NOMO-1 treated with dmso at 0.1 percent for 144 hours (cell line): Measurements from ENCODE around the gene MTHFD1L.
A peak's percentile ranks its signal among the peaks of the same experiment; 100 is the strongest.

Source experiments
- DNase-seq: peaks from one replicate; lab custom pipeline; 2025; ENCODE audit not compliant: unreplicated experiment; lab: John Stamatoyannopoulos, UW

MTHFD1L gene

DNA sequence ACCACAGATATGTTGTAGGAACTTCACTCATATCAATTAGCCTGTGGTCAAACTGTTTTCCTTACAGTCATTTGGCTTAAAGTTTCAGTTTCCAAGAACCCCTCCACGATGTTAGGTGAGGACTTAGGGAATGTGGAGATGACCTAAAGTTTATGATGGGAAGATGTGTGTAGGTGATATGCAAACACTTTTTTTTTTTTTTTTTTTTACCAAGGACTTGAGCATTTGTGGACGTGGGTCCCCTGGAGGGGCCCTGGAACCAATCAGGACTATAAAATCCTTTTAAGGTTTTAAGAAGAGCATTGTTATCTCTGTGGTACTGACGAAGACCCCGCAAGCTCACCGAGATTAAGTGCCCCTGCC, 478 bp upstream of the MTHFD1L start:
- DNase-seq: no peak

DNA sequence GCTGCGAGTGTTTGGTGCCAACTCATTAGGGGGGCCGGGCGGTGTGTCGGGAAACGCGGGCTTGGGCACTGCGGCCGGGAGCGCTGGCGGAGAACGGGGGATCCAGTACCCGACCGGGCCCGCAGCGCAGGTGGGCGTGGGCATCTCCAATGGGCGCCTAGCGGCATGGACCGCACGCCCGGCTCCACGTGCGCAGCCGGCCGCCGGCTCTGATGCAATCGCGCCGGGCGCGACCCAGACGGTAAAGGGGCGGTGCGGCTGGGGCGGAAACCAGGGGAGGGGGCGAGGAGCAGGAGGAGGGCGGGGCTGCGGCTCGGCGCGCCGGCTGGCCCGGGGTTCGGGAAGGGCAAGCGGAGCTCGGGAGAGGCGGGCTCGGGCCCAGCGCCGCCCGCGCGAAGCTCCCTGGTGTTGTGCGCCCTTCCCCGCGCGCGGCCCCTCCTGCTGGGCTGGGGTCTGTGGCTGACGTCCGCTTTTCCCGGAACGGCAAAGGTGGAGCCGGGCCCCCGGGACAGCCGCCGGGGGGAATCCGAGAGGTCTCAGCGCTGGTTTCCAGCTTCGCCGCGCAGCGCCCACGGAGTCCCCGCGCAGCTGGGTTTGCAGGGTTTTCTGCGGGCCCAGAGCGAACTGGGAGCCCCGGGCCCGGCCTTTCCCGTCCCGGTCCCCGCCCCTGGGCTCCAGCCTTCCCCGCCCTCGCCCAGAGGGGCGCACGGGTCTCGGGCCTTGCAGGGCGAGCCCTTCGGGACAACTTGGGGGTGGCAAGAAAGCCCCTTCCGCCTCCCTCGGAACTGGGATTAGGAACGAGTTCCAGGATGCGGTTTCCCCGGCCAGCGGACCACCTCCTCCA, 867 bp downstream of the MTHFD1L start:
- peak; percentile 54 for DNase-seq

DNA sequence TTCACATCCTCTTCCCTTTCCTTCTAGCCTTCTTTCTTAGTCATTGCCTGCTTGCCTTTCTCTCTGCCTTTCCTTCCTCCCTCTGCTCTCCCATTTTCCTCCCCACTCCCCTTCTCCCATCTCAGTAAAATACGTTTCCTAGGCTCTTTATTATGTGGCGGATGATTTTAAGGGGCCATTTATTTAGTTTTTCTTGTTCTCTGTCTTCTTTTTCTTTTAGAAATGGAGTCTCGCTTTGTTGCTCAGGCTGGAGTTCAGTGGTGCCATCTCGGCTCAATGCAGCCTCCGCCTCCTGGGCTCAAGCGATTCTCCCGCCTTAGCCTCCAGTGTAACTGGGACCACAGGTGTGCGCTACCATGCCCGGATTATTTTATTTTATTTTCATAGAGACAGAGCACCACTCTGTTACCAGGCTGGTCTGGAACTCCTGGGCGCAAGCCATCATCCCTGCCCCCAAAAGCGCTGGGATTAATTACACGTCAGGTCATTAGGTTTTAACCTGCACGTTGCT, 1.5 kb downstream of the MTHFD1L start:
- DNase-seq: no peak

DNA sequence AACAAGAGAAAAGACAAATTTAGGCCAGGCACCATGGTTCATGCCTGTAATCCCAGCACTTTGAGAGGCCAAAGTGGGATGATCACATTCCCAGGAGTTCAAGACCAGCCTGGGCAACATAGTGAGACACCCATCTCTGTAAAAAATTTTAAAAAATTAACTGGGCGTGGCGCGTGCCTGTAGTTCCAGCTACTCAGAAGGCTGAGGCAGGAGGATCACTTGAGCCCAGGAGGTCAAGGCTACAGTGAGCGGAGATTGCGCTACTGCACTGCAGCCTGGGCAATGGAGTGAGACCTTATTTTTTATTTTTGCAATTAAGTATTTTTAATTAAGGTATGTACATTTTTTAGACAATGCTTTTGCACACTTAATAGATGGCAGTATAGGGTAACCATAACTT, 3.3 kb downstream of the MTHFD1L start:
- no peak for DNase-seq

DNA sequence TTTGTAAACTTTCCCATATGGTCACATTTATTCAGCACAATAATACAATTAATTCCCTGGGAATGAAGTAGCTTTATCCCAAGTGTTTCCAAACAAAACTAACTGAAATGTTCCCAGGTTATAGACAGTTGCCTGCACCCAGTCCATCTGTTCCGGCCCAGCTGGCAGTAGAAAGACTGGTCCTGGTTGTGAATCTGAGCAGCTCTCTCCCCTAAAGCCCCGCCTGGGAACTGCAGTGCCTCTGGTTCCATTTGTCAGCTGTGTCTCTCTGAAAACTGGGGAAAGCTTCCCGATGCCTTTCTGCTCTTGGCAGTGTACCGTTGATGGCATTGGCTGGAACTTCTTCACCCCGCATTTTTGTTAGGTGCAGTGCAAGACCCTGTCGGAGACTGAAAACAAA, 8.7 kb downstream of the MTHFD1L start:
- no peak for DNase-seq

DNA sequence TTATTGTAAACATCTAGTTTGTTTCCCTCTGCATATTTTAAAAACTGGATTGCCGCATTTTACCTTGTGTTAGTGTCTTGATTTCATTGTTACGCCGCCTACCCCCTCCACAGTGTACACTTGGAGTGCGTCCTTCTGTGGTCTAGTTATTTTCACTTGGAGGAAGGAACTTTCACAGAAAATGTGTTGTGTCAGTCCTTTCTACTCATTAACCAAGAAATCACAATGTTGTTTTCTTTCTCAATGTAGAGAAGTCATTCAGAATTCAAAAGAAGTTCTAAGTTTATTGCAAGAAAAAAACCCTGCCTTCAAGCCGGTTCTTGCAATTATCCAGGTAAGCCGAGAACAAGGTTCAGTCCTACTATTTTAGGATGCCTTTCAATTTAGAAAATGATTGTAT, 10.3 kb downstream of the MTHFD1L start:
- no peak for DNase-seq

- no peak for DNase-seq
Observed at GRCh38 chr6:150876598-150876997, 11.1 kb downstream of the MTHFD1L start.

DNA sequence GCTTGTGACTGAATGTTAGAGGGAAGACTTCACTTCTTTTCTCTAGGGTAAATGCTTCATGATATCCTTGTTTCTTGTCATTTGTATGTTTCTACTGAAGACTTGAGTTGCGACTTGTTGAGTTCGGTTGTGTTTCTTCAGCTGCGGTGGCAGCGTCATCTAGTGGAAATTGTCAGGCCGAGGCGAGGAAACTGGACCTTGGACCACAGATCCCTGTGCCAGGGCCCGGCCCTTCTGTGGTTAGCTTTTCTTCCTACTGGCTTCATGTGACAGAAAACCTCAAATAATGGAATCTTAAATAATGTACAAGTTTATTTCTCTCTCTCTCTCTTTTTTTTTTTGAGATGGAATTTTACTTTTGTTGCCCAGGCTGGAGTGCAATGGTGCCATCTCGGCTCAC, 12.4 kb downstream of the MTHFD1L start:
- DNase-seq: no peak

DNA sequence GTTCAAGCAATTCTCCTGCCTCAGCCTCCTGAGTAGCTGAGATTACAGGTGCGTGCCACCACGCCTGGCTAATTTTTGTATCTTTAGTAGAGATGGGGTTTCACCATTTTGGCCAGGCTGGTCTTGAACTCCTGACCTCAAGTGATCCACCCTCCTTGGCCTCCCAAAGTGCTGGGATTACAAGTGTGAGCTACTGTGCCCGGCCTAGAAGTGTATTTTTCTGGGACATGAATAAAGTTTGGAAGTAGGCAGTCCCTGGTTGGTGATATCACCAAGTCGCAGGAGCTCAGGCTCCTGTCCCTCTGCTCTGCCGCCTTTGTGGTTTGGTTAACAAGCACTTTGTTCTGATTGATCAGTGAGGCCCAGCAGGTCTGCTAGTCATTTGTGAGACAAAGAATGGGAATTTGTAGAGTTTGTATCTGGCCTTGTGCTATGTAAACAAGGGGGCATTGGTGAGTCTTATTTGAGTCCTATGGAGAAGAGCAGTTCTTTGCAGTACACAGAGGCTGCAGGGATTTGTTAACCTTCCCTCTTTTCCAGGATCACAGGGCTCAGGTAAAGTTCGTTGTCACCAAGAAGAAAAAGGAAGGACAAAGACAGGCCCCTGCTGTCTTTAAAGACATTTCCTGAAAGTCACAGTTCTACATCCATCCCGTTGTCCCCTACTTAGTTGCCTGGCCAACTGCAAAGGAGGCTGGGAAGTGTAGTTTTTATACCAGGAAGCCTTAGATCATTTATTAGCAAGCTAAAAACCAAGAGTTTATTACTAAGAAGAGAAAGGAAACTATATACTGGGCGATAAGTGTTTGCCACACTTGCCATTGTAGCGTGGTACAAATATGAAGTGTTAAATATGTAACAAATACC, 13.1 kb downstream of the MTHFD1L start:
- no peak for DNase-seq

DNA sequence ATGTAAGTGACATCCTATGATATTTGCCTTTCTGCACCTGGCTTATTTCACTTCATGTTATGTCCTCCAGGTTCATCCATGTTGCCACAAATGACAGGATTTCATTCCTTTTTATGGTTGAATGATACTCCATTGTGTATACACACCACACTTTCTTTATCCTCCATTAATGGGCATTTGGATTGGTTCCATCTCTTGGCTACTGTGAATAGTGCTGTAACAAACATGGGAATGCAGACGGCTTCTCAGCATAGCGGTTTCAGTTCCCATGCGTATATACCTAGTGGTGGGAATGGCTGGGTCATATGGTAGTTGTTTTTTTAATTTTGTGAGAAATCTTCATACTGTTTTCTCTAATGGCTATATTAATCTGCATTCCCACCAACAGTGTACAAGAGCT, 14.8 kb downstream of the MTHFD1L start:
- DNase-seq: no peak

- no peak for DNase-seq
Observed at GRCh38 chr6:150881911-150882481, 16.5 kb downstream of the MTHFD1L start.

GRCh38 chr6:150883521-150883920, 18.0 kb downstream of the MTHFD1L start:
- no peak for DNase-seq

GRCh38 chr6:150886155-150886554, 20.7 kb downstream of the MTHFD1L start:
- DNase-seq: no peak

- DNase-seq: no peak
Observed at GRCh38 chr6:150887978-150888563, 22.6 kb downstream of the MTHFD1L start.

DNA sequence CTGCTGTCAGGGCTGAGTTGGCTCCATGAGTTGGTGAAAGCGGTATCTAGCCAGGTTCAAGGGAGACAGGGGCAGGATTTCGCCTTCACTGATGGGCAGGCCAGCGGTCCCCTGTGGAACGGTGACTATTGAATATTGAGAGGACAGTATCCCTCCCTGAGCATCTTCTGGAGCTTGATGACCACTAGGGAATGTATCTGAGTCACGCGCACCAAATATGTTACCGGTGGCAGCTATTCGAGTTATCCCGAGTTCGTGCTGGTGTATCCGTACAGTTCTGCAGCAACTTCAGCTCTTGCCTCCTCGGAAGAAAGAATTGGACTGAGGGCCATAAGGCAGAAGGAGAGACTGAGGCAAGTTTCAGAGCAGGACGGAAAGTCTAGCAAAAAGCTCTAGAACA, 24.8 kb downstream of the MTHFD1L start:
- no peak for DNase-seq

GRCh38 chr6:150891888-150892485, 26.5 kb downstream of the MTHFD1L start:
- DNase-seq: no peak

DNA sequence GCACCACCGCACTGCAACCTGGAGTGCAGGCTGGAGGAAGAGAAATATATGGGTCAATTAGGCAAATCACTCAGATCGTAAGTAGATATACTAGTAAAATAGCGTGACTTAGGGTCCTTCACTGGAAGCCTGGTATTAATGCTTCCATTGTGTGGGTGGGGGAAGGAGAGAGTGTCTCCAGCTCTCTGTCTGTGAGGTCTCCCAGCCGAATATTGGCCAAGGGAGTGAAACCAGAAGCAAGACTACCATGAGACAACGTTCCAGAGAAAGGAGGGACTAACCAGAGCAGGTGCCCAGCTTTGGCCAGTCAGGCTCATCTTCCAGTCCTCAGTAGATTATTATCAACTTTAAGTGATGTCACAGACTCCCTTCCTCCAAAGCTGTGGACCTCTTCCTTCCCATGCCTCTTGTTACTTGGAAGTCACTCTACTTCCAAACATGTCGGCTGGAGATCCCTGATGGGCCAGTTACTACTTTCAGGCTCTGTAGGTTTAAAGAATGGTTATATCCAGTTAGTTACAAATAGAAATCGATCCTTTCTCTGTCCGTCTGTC, 28.8 kb downstream of the MTHFD1L start:
- no peak for DNase-seq

- DNase-seq: no peak
Observed at GRCh38 chr6:150894935-150895552, 29.5 kb downstream of the MTHFD1L start.

GRCh38 chr6:150895928-150896632, 30.6 kb downstream of the MTHFD1L start:
- no peak for DNase-seq
